Activated CD4-positive, CD25-positive, alpha-beta regulatory T cell treated with anti-CD3 and anti-CD28 coated beads, Interleukin-2, amount 50 U/mL, for 72 hours (primary cell): ENCODE data around the gene TBX15.

Experiments used
- DNase-seq: peaks from one replicate; pipeline ENCODE4 v3.0.0; 2021

Gene TBX15

DNA sequence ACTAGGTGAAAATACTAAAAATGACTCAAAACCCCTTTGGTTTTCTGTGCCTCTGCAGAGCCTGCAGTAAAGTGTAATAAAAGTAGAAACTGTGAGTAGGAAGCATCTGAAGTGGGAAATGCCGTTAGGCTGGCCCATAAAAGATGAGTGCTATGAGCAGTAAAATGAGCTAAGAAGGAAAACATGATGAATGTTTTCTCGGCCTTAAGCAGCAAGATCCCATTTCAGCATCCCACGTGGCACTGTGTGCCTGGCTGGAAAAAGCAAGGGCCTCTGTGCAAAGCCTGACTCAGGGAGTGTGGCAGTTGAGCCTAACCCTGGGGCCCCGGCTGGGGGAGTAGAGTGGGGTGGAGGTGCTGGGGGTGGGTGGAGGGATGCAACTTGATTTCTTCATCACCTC lies 109.5 kb downstream of the TBX15 start:
- no peak for DNase-seq

DNA sequence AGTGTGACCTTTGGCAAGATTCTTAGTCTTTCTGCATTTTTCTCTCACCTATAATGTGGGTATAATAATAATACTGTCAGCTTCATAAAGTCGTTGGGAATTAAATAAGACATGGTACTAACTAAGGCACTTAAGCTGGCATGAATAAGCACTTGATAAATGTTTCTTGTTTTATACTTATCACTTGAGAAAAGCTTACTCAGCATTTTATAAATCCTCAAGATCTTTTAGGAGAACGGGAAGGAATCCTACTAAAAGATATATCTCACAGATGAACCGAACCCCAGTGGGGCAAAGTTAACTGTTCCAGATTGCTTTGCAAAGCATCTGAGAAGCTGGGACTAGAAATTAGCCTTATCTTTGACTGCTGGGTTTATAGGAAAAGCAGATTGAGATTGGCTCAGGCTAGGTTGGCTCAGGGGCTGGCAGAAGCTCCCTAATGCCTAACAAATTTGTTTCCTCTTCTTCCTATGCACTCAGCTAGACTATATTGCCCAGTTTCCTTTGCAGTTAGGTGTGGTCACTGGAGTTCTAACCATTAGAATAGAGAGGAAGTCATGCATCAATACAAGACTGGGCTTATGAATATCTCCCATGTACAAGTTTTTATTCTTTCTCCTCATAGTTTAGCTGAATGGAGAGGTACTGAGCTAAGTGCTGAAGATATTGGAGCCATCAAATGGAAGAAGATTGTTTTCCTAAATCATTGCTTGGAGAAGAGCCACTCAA lies 110.3 kb downstream of the TBX15 start:
- DNase-seq: no peak

DNA sequence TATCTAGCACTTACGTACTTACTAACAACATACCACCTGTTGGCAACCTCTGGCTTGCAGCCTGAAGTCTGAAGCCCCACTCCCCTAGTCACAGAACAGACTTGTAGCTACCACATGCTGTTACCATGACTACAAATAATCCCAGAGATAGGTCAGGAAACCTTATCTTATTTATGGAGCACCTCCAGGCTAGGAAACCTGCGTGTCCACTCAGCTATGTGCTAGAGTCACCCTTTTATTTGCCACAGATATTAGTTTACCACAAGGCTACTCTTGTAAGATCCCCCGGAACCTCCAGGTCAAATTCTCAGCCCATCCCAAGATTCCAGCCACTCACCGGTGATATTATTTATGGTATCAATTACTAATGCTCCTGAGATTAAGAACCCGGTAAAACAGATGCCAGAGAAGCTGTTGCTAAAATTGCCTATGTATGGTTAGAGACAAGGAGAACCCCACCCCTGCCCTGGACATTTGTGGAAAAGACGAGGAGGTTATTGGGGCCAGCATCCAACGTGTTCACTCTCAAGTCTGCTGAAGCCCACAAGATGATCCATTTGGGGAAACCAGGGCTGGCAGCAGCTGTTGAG lies 116.5 kb downstream of the TBX15 start:
- DNase-seq: no peak

DNA sequence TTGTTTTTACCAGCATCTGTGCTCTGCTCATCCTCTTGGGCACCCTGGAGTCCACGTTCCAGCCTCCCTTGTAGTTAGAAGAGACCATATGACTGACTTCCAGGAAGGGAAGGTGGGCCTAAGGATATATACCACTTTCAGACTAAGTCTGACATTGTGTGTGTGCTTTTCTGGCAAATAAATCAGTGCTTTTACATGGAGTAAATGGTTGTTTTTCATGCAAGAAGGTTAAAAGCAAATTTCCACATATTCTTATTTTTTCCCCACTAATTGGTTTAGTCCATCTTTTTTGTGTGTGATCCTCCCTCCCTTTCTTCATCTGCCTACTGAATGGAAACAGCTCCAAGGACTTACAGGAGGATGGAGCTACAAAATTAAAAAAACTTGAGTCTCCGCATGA lies 119.8 kb downstream of the TBX15 start:
- DNase-seq: no peak

DNA sequence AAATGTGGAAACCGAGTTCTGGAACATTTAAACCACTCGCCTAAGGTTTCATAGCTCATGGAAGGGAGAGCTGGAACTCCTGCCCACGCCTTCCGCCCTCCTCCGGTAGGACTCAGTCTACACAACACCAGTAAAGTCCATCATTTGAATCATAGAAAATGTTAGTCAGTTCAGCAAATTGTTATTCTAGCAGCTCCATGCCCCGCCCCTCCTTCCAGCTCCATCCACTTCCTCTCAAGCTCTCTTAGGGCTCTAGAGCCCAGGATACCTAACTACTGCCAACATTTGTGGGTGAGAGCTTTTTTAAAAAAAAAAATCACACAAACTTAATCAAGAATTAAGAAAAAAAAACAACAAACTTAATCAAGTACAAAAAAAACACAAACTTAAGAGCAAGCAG lies 121.8 kb downstream of the TBX15 start:
- DNase-seq: no peak

DNA sequence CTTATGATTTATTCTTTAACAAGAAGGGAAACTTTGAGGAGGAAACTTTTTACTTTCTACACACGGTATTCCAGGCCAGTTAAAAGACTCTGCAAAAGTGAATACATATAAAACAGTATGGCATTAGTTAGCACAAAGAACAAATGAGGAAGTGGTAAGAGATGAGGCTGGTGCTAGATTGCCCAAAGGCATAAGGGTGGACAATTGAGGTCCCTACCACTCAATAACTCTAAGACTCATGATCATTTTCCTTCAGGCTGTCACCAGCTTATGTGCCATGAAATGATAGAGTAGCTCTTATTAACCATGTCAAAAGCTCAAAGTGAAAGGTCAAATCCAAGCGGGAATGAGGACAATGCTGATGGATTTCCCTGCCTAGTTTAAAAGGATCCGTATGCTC lies 124.5 kb downstream of the TBX15 start:
- DNase-seq: no peak

DNA sequence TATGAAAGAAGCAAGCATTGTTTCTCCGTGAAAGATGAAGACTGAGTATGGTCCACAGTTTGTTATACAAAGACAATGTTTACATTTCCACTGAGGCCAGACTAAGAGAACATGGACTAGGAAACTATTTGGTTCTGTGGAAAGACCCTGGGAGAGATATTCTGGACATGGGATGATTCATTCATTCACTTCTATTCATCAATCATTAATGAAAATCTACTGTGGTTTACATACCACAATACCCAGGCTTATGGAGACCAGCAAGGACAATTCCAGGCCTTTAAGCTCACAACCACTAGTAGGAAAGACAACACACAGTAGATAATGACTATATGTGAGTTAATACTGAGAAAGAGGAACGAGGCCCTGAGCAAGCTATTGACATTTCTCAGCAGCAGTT lies 125.4 kb downstream of the TBX15 start:
- no peak for DNase-seq

DNA sequence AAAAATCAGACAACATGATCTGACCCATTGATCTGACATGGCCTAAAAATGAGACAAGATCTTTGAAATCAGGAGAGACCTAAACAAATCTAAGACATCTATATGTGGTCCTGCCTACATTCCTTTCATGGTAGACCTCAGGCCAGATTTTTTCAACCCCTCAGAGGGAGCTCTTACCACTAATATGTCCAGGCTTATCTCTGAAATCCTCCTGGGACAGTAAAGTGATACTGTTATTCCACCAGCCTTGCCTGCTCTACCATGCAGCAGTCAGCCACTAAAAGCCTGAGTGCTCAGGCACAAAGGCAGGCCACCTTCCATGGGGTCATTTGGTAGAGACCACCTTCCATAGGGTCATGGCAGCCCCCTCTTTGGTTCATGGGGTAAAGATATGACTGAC lies 126.9 kb downstream of the TBX15 start:
- no peak for DNase-seq

DNA sequence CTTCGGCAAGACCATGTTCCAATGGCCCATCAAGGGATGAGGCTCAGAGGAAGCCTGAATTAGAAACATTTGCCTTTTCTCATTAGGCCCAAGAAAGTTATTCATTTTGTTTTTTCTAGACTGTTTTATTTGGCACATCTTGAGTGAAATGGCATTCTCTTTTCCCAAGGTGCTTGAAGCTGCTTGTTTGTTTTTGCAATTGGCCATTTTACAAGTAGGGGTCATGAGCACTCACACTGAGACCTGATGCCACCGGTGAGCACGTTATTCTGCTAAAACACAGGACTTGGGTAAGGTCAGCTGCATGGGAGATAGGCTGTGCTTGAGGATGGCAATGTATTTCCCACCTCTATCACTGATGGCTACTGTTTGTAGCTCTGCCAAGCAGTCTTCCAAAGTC lies 128.1 kb downstream of the TBX15 start:
- DNase-seq: no peak

DNA sequence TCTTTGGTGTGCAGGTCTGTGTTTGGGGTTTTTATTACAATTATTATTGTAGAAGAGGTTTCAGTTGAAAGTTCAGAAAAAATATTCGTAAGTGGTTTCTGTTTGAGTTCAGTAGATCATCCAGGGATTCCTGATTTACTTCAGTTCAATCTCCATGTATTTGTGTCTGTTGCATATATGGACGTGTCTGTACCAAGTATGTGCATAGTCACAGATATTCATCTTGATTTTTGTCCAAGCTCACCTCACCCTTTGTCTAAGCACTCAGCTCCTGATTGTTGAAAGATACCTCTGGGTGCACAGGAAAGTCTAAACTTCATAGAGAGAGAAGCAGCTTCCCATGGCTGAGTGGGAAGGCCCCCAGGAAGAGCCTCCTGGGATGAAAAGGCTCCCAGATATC lies 141.7 kb downstream of the TBX15 start:
- no peak for DNase-seq

DNA sequence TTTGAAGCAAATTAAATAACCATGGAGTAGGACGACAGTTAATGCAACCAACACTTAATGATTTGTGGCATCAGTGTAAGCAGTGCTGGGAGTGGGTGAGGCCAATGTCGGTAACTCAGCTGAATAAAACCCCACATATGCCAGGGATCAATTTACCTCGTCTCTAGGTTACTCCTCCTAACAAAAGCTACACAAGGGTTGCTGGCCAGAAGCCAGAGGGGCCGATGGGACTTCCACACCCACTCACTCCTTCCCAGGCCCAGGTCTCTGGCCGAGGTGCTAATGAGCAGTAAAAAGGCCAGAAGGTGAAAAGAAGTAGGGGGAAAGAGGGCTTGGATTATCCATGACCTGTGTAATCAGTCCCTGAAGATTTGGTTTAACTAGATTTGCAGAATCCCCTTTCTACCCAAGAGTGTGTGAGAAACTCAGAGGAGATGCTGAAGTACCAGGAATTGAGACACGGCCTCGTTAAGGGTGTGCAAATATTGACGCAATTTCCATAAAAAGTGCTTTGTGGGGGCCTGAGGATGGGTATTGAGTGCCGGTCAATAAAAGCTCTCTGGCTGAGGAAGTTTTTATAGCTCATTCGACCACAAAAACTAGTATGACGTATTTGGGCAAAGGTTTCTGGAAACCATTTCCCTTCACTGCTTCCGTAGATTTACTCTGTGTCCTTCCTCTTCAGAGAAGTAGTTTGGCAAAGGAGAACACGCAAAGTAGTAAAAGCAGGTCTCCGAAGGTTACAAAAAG lies 145.5 kb downstream of the TBX15 start:
- DNase-seq: no peak

DNA sequence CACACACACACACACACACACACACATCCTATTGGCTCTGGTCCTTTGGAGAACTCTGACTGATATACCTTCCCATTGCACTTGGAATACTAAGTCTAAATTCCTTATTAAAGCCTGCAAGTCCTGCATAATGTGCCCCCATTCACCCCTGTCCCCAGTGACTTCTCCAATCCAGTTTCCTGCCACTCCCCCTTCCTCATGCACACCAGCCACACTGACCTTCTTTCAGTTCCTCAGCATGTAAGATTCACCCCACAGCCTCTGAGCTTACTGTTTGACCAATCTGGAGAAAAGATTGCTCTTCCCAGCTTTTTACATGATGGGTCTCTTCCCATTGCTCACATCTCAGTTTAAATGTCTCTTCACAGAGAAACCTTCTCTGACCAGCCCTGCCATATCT lies 146.6 kb downstream of the TBX15 start:
- no peak for DNase-seq
